H1 (cell line): ENCODE results near the gene HMGXB3. TPM values are rescaled to one million over a fixed set of nuclear protein-coding genes. Genes with fewer than 3 reads are reported as not detected.

Source experiments
- CTCF ChIA-PET: fragments of 300-600 bp; sonication (Branson Sonifier 250); formaldehyde crosslinking; loops from one replicate; lab custom pipeline; 2021; ENCODE audit not compliant: partially characterized antibody; lab: Charles Lee
- POLR2A ChIA-PET: fragments of 300-600 bp; sonication (Branson Sonifier 250); formaldehyde crosslinking; loops from one replicate; lab custom pipeline; 2021; ENCODE audit warnings: inconsistent platforms; ENCODE audit not compliant: partially characterized antibody; lab: Charles Lee
- DNase-seq, 2 experiments: peaks; one replicate each; pipeline versions ENCODE4 v3.0.0 to v3.0.0-alpha.2; 2010 to 2022; ENCODE audit warnings: low spot score in 2 of 2, low read depth in 1 of 2, mixed read lengths in 1 of 2
- FAIRE-seq: peaks from 2 replicates; lab custom pipeline; 2011; peaks lifted over from hg19 to GRCh38; lab: Jason Lieb, UNC
- H2AFZ ChIP-seq: 2 replicates; pipeline ENCODE4 v1.8.1; 2012; ENCODE audit warnings: low read length, inconsistent platforms
- H2AK5ac ChIP-seq: 2 replicates; pipeline ENCODE4 v1.6.1; 2013; ENCODE audit warnings: low read depth, low read length
- H2BK120ac ChIP-seq: replicated peaks from 2 replicates; pipeline ENCODE3; 2013; ENCODE audit warnings: low read depth, low read length, inconsistent platforms
- H2BK12ac ChIP-seq: 2 replicates; pipeline ENCODE4 v1.6.1; 2013; ENCODE audit warnings: low read depth, low read length
- H2BK15ac ChIP-seq: 2 replicates; pipeline ENCODE4 v1.6.1; 2013; ENCODE audit warnings: low read length
- H2BK20ac ChIP-seq: 2 replicates; pipeline ENCODE4 v1.6.1; 2013; ENCODE audit warnings: low read length
- H2BK5ac ChIP-seq: 2 replicates; pipeline ENCODE4 v1.6.1; 2013; ENCODE audit warnings: low read depth, low read length
- H3K14ac ChIP-seq: 2 replicates; pipeline ENCODE4 v1.6.1; 2013; ENCODE audit warnings: inconsistent platforms; ENCODE audit not compliant: insufficient read length
- H3K18ac ChIP-seq: 2 replicates; pipeline ENCODE4 v1.6.1; 2013; ENCODE audit warnings: low read length; ENCODE audit errors: extremely low read depth
- H3K23ac ChIP-seq: 2 replicates; pipeline ENCODE4 v1.6.1; 2013; ENCODE audit warnings: inconsistent platforms; ENCODE audit not compliant: insufficient read length
- H3K23me2 ChIP-seq: 2 replicates; pipeline ENCODE4 v1.6.1; 2013; ENCODE audit warnings: low read depth, low read length
- H3K27ac ChIP-seq: 2 replicates; pipeline ENCODE4 v1.6.1; 2011; ENCODE audit warnings: low read depth, low read length, inconsistent platforms
- H3K27me3 ChIP-seq, 4 experiments: replicated peaks in 1 of 4; 1 replicate in 1 of 4; 2 replicates in 3 of 4; pipeline versions ENCODE4 v1.6.1 to v1.8.1; 2011 to 2013; ENCODE audit warnings: low read length in 3 of 4, mild to moderate bottlenecking in 3 of 4, inconsistent platforms in 2 of 4, mixed read lengths in 2 of 4, moderate library complexity in 1 of 4; ENCODE audit not compliant: control insufficient read depth in 3 of 4, insufficient read depth in 3 of 4; ENCODE audit errors: extremely low read depth in 1 of 4
- H3K36me3 ChIP-seq, 4 experiments: 2 replicates each; pipeline versions ENCODE4 v1.6.1 to v1.8.1; 2011 to 2013; ENCODE audit warnings: mild to moderate bottlenecking in 4 of 4, low read length in 3 of 4, moderate library complexity in 2 of 4, control low read depth in 1 of 4, inconsistent platforms in 1 of 4; ENCODE audit not compliant: insufficient read depth in 4 of 4, control insufficient read depth in 2 of 4
- H3K4ac ChIP-seq: replicated peaks from 2 replicates; pipeline ENCODE3; 2013; ENCODE audit warnings: low read length, low read depth, mixed read lengths, inconsistent platforms; ENCODE audit not compliant: insufficient read length
- H3K4me1 ChIP-seq, 4 experiments: replicated peaks in 1 of 4; 1 replicate in 1 of 4; 2 replicates in 3 of 4; pipeline versions ENCODE4 v1.6.1 to v1.8.1; 2011 to 2013; ENCODE audit warnings: low read length in 3 of 4, inconsistent platforms in 2 of 4, mixed read lengths in 1 of 4; ENCODE audit not compliant: insufficient read depth in 4 of 4, control insufficient read depth in 3 of 4
- H3K4me2 ChIP-seq, 2 experiments: 2 replicates each; pipeline versions ENCODE4 v1.6.1 to v1.8.1; 2011 to 2013; ENCODE audit warnings: low read depth in 2 of 2, low read length in 2 of 2, control low read depth in 1 of 2, inconsistent platforms in 1 of 2, mild to moderate bottlenecking in 1 of 2; ENCODE audit not compliant: insufficient read depth in 1 of 2
- H3K4me3 ChIP-seq, 4 experiments: fragments of 200-600, 300-600 bp in 1 of 4; sonication (generic), shearing (Covaris generic), sonication (Bioruptor Twin) in 1 of 4; 2 replicates each; pipeline versions ENCODE4 v1.5.1 to v1.8.1; 2011 to 2016; ENCODE audit warnings: low read length in 4 of 4, low read depth in 3 of 4, control low read depth in 2 of 4, inconsistent platforms in 2 of 4, mild to moderate bottlenecking in 2 of 4, mixed read lengths in 1 of 4, moderate library complexity in 1 of 4; ENCODE audit not compliant: insufficient read depth in 2 of 4; ENCODE audit errors: extremely low read depth in 1 of 4
- H3K56ac ChIP-seq: replicated peaks from 2 replicates; pipeline ENCODE3; 2013; ENCODE audit warnings: low read depth, mild to moderate bottlenecking, mixed read lengths, low read length, inconsistent platforms; ENCODE audit not compliant: insufficient read length
- H3K79me1 ChIP-seq: 2 replicates; pipeline ENCODE4 v1.6.1; 2013; ENCODE audit warnings: low read depth, low read length, control low read depth
- H3K79me2 ChIP-seq, 2 experiments: 2 replicates each; pipeline versions ENCODE4 v1.6.1 to v1.8.1; 2012 to 2013; ENCODE audit warnings: low read length in 2 of 2, mild to moderate bottlenecking in 2 of 2, inconsistent platforms in 1 of 2; ENCODE audit not compliant: insufficient read depth in 2 of 2, control insufficient read depth in 1 of 2
- H3K9ac ChIP-seq, 4 experiments: replicated peaks in 1 of 4; 1 replicate in 1 of 4; 2 replicates in 3 of 4; pipeline versions ENCODE4 v1.6.1 to v1.8.1; 2011 to 2013; ENCODE audit warnings: low read depth in 3 of 4, low read length in 3 of 4, control low read depth in 2 of 4, mild to moderate bottlenecking in 2 of 4, moderate library complexity in 2 of 4, inconsistent platforms in 1 of 4; ENCODE audit errors: extremely low read depth in 1 of 4
- H3K9me3 ChIP-seq, 2 experiments: 2 replicates each; pipeline versions ENCODE4 v1.6.1 to v1.8.1; 2012 to 2013; ENCODE audit warnings: mild to moderate bottlenecking in 2 of 2, moderate library complexity in 2 of 2, control low read depth in 1 of 2, inconsistent platforms in 1 of 2, low read depth in 1 of 2, low read length in 1 of 2, mixed read lengths in 1 of 2; ENCODE audit not compliant: insufficient read depth in 2 of 2
- H4K20me1 ChIP-seq, 2 experiments: replicated peaks in 1 of 2; 2 replicates each; pipeline versions ENCODE3 to v1.8.1; 2011 to 2013; ENCODE audit warnings: inconsistent platforms in 2 of 2, low read length in 2 of 2, mild to moderate bottlenecking in 1 of 2; ENCODE audit not compliant: insufficient read depth in 2 of 2, control insufficient read depth in 1 of 2
- H4K5ac ChIP-seq: 2 replicates; pipeline ENCODE4 v1.6.1; 2013; ENCODE audit warnings: low read length, low read depth, mixed read lengths, inconsistent platforms; ENCODE audit not compliant: insufficient read length
- H4K8ac ChIP-seq: 2 replicates; pipeline ENCODE4 v1.8.0; 2013; ENCODE audit warnings: mild to moderate bottlenecking, moderate library complexity, low read length, inconsistent platforms; ENCODE audit not compliant: insufficient read depth; ENCODE audit errors: extremely low read depth
- H4K91ac ChIP-seq: replicated peaks from 2 replicates; pipeline ENCODE3; 2013; ENCODE audit warnings: low read length, mixed read lengths, inconsistent platforms; ENCODE audit not compliant: insufficient read length
- CBX5 ChIP-seq: fragments of 300-800, 300-1000 bp; sonication (generic); IDR thresholded peaks from 2 replicates; pipeline ENCODE4 v1.7.1; 2016; ENCODE audit warnings: antibody characterized with exemption, low read length, low read depth
- CTCF ChIP-seq, 3 experiments: IDR thresholded peaks; 1 replicate in 2 of 3; 2 replicates in 1 of 3; pipeline versions ENCODE4 v1.5.1 to v1.6.1; 2011; ENCODE audit warnings: low read length in 3 of 3, mild to moderate bottlenecking in 3 of 3, inconsistent platforms in 2 of 3, low read depth in 1 of 3, moderate library complexity in 1 of 3; ENCODE audit not compliant: insufficient read depth in 1 of 3; ENCODE audit errors: control extremely low read depth in 1 of 3
- RAD21 ChIP-seq, 2 experiments: IDR thresholded peaks in 1 of 2; conservative IDR thresholded peaks in 1 of 2; 2 replicates each; pipeline ENCODE4 v1.6.1; 2011; ENCODE audit warnings: low read depth in 2 of 2, low read length in 2 of 2, improper control_type of control experiment in 1 of 2, inconsistent platforms in 1 of 2, mild to moderate bottlenecking in 1 of 2, moderate library complexity in 1 of 2
- WGBS, 2 experiments: shearing (Covaris generic) in 1 of 2; methylation state at CpG; one replicate each; pipeline versions ENCODE4 v1.1.6 to v1.1.7; 2013 to 2015; ENCODE audit warnings: low lambda C conversion rate in 2 of 2, mixed read lengths in 2 of 2, inconsistent platforms in 1 of 2, low coverage in 1 of 2, missing lambda C conversion rate in 1 of 2; ENCODE audit not compliant: insufficient replicate concordance in 2 of 2, insufficient coverage in 1 of 2, insufficient read length in 1 of 2; ENCODE audit errors: extremely low coverage in 1 of 2, missing lambda C conversion rate in 1 of 2; 5-methylcytosine and 5-hydroxymethylcytosine counted together
- polyA plus RNA-seq, 7 experiments: library from polyadenylated mRNA; depleted of rRNA in 3 of 7; stranded (reverse) in 5 of 7; unstranded in 2 of 7; fragments of >200 nt in 5 of 7; fragments of 200-250 nt in 2 of 7; gene quantifications; 1 replicate in 5 of 7; 2 replicates in 1 of 7; 4 replicates in 1 of 7; pipeline versions ENCODE4 v1.2.1 to v1.2.3, GENCODE V29; 2011 to 2013; ENCODE audit warnings: missing spikeins in 2 of 7, mixed read lengths in 2 of 7
- total RNA-seq: library from RNA; stranded (reverse); fragmentation: NEBNext Ultra II Directional; extraction: Animal tissue kit (Norgen Biotek cat#: 25700); gene quantifications from 2 replicates; pipeline ENCODE4 v1.2.1, GENCODE V29; 2021

Gene HMGXB3
- total and polyA plus RNA-seq, 2 of the 8 experiments (the other 6 are each of a cell fraction or from before 2014, with no cell fraction given) = 26.8 to 28.0 TPM

- Histone ChIP-seq H3K23me2 (peaks cover 9% of the 10 kb centered on the region), H3K36me3 (no peaks in the 10 kb centered on the region), H3K79me1 (no peaks in the 10 kb centered on the region), H3K4me1 (peaks cover 0 to 8% (median 5%) of the 10 kb centered on the region in 4 experiments; a peak in 4 of 7 replicates), H2BK15ac (no peak overlapping the region; the same call in 1 of the 2 replicates), H2BK12ac (no peak overlapping the region), H3K4ac (peak overlapping the region; percentile 27), H3K27ac (0 out of 2 replicates have a peak overlapping the region, but pooled peaks have one; percentile 26), H4K91ac (no peak overlapping the region), H3K9ac (peak overlapping the region in 1 of 4 experiments; percentile 53; a peak in 2 of 7 replicates), H2AFZ (peak overlapping the region; percentile 59), H4K5ac (no peak overlapping the region), H3K79me2 (no peaks in the 10 kb centered on the region), H3K56ac (no peak overlapping the region), H3K23ac (no peak overlapping the region), H2AK5ac (no peak overlapping the region), H3K27me3 (peaks cover 0 to 5% (median 1%) of the 10 kb centered on the region in 4 experiments; a peak in 3 of 7 replicates), H3K4me3 (peak overlapping the region; percentile 39 to 87 (median 57)), H3K14ac (no peak overlapping the region), H3K18ac (no peak overlapping the region), H2BK120ac (no peak overlapping the region), H2BK5ac (peak overlapping the region; percentile 49; the same call in 1 of the 2 replicates), H2BK20ac (no peak overlapping the region), H4K20me1 (peaks cover 0 to 2% of the 10 kb centered on the region in 2 experiments), H4K8ac (0 out of 2 replicates have a peak overlapping the region, but pooled peaks have one; percentile 32), H3K4me2 (peak overlapping the region; percentile 71 to 95), H3K9me3 (no peaks in the 10 kb centered on the region)
- DNase-seq (peak in 1 of 2 experiments; percentile 52), FAIRE-seq (peak; percentile 48)
- TF ChIP-seq CBX5 = no peak
- TF ChIP-seq RAD21 (IDR thresholded peaks at IDR 0.05 in 1 of 2, conservative IDR thresholded peaks at IDR 0.05 in 1 of 2; ENCODE audit: low read depth in 2 of 2, low read length in 2 of 2) = 0 out of 4 replicates have a peak, but pooled peaks of 1 of the 2 experiments have one; percentile 18
- TF ChIP-seq CTCF (IDR thresholded peaks at IDR 0.05; ENCODE audit: control extremely low read depth in 1 of 3, insufficient read depth in 1 of 3, low read depth in 1 of 3, low read length in 3 of 3) = peak in 2 of 3 experiments; percentile 59 to 72; a peak in 3 of 4 replicates
- POLR2A ChIA-PET = interaction anchor here (0.8 to 1.7 kb wide), 3 partner anchors 42 to 123 kb away, joined by 3 to 4 read pairs (median 3); no protein-coding TSS in a partner anchor
- WGBS, 2 experiments = 40% methylated on average over 14 of the region's 14 CpGs; no CpG with 5 or more reads in 1 of the 2 experiments
- CTCF ChIA-PET = interaction anchor here (0.6 to 8.5 kb wide), 40 partner anchors 9 to 615 kb away, joined by 3 to 112 read pairs (median 4); partner anchors contain the start of genes GRPEL2, PDE6A and TIGD6
Measured at GRCh38 chr5:149959406-149960236, 40.9 kb upstream of the HMGXB3 start.
